ENCODE data around the gene FLYWCH2. TPM values are rescaled to one million over a fixed set of nuclear protein-coding genes. Genes with fewer than 3 reads are reported as not detected.
A peak's percentile ranks its signal among the peaks of the same experiment; 100 is the strongest.

Gene FLYWCH2, protein sequence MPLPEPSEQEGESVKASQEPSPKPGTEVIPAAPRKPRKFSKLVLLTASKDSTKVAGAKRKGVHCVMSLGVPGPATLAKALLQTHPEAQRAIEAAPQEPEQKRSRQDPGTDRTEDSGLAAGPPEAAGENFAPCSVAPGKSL
- polyA plus RNA-seq (2011; rRNA removed) = 22.4 and 37.5 TPM in 2 replicates
- polyA minus RNA-seq (2011; rRNA and poly(A)+ RNA removed) = 5.9 and 8.5 TPM in 2 replicates

DNA sequence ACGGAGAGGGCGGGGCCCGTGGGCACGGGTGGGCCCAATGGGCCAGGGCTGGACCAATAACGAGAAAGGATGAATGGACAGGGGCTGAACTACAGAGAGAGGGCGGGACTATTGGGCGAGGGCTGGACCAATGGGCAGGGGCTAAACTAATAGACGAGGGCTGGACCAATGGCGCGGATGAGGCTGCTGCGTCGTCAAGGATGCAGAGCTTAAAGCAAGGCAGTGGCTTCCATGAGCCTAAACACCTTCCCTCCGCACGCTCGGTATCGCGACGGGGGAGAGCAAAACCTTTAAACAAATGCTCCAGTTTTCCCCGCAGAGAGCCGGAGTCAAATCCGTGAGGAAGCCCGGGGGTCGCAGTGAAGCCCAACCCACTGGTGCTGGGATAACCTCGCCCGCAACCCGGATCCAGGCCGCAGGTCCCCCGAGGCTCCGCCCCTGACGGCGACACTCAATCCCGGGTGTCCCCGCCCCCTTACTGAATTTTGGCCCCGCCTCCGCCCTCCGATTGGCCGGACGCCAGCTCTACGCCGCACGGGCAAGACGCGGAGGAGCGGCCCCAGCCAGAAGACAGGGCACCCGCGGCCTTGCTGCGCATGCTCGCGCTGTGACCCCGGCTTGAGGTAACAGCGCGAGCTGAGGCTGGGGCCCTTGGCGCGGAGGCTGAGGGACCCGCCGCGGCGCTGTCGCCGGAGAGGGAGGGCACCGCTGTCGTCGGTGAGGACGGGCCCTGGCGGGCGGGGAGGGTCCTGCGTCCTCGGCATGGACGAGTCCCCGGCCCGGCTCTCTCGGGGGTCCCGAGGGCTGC, at the start of gene FLYWCH2:
Gene FLYWCH2 (plus strand): TSS at position 566 of the 808 bp plus-strand sequence. CDS start 13,235 bp downstream, outside the sequence.
- peak; percentile 96 for DNase-seq (ENCODE audit: low read depth, low spot score)
- Histone ChIP-seq H3K27ac (ENCODE audit: low read depth, low read length) (peak within 1 kb of the TSS; percentile 87), H3K27me3 (ENCODE audit: control insufficient read depth, insufficient read depth, low read length) (peaks cover 2% of the 10 kb centered on the region), H3K9me3 (ENCODE audit: control insufficient read depth, insufficient read depth, low read length) (peaks cover 9% of the 10 kb centered on the region), H3K4me3 (ENCODE audit: low read depth, low read length) (peak within 1 kb of the TSS; percentile 83)
- TF ChIP-seq, protein P1, sequence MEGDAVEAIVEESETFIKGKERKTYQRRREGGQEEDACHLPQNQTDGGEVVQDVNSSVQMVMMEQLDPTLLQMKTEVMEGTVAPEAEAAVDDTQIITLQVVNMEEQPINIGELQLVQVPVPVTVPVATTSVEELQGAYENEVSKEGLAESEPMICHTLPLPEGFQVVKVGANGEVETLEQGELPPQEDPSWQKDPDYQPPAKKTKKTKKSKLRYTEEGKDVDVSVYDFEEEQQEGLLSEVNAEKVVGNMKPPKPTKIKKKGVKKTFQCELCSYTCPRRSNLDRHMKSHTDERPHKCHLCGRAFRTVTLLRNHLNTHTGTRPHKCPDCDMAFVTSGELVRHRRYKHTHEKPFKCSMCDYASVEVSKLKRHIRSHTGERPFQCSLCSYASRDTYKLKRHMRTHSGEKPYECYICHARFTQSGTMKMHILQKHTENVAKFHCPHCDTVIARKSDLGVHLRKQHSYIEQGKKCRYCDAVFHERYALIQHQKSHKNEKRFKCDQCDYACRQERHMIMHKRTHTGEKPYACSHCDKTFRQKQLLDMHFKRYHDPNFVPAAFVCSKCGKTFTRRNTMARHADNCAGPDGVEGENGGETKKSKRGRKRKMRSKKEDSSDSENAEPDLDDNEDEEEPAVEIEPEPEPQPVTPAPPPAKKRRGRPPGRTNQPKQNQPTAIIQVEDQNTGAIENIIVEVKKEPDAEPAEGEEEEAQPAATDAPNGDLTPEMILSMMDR (IDR thresholded peaks at IDR 0.05; ENCODE audit: low read depth, low read length) = no peak
- ChIA-PET POLR2A (interaction anchor here (1.0 to 2.4 kb wide), 6 partner anchors 14 to 201 kb away, joined by 3 to 16 read pairs (median 8); partner anchors contain the start of genes FLYWCH1 and KCTD5), CTCF (interaction anchor here (0.6 to 1.6 kb wide), 6 partner anchors 15 to 149 kb away, joined by 3 to 11 read pairs (median 4); no protein-coding TSS in a partner anchor)

DNA sequence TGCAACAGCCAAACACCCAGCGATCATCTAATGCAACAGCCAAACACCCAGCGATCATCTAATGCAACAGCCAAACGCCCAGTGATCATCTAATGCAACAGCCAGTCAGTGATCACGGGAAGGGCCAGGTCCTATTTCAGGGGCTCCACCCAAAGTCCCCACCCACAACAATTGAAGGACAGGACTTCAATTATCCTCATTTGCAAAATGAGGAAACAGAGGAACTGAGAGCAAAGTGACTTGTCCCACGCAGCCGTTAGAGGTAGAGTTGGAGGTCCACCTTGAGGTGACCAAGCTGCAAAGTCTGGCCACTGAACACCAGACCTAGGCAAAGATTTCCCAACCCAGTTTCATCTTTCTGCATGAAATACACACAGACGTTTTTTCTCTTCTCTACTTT, 49.2 kb upstream of the FLYWCH2 start:
- DNase-seq (ENCODE audit: low read depth, low spot score) = no peak
- CTCF ChIA-PET = no interaction called here
- no peak overlapping the region for H3K27ac ChIP-seq (ENCODE audit: low read depth, low read length)
- H3K27me3 ChIP-seq (ENCODE audit: control insufficient read depth, insufficient read depth, low read length) = peaks cover 14% of the 10 kb centered on the region
- no peaks in the 10 kb centered on the region; the same call in 1 of the 2 replicates for H3K9me3 ChIP-seq (ENCODE audit: control insufficient read depth, insufficient read depth, low read length)
- POLR2A ChIA-PET = no interaction called here
- no peak overlapping the region for H3K4me3 ChIP-seq (ENCODE audit: low read depth, low read length)
- TF ChIP-seq, protein P1 (IDR thresholded peaks at IDR 0.05; ENCODE audit: low read depth, low read length) = no peak

DNA sequence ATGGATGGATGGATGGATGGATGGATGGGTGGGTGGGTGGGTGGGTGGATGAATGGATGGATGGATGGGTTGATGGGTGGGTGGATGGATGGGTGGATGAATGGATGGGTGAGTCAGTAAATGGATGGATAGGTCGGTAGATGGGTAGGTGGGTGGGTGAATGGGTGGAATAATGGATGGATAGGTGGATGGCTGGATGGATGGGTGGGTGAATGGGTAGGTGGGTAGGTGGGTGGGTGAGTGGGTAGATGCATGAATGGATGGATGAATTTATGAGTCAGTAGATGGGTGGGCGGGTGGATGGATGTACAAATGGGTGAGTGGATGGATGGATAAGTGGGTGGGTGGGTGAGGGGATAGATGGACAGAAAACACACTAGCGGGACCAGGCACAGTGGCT, 48.0 kb upstream of the FLYWCH2 start:
- ChIA-PET POLR2A (no interaction called here), CTCF (interaction anchor here (1.4 kb wide), 1 partner anchor 33 kb away, joined by 3 read pairs; no protein-coding TSS in a partner anchor)
- peak overlapping the region; percentile 85 for H3K27ac ChIP-seq (ENCODE audit: low read depth, low read length)

DNA sequence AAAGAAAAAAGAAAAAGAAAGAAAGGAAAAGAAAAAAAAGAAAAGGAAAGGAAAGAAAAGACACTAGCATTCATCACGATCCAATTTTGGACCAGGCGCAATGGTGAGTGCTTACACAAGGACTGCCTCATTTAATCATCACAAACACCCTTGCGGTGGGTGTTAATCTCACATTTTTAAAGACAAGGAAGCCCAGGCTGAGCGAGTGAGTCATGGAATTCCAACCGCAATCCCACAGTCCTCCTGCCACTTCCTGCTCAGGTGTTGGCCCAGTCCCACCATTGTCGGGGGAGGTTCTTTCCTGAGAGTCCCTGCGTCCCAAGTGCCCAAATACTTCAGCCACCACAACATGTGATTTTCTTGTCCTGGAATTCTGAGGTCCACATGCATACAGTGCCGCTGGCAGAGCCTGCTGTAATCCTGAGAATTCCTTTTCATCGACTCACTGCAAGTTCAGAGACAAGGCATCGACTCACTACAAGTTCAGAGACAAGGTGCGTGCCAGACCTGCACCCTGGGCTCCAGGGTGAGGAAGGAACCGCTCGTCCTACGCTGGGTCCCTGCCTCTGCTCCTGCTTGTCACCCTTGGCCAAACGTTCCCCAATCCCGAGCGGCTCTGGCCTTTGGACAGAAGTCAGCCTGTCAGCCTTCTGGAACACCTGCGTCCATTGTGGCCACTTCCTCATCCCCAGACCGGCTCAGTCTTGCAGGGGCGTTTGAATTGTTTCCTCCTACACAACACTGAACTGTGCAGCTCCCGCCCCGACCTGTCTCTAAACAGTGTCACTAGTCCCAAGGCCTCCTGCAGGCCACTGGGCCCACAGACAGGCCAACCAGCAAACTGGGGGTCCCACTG, 47.1 kb upstream of the FLYWCH2 start:
- peak overlapping the region; percentile 85 for H3K27ac ChIP-seq (ENCODE audit: low read depth, low read length)
- H3K27me3 ChIP-seq (ENCODE audit: control insufficient read depth, insufficient read depth, low read length) = no peaks in the 10 kb centered on the region
- no peaks in the 10 kb centered on the region; the same call in 1 of the 2 replicates for H3K9me3 ChIP-seq (ENCODE audit: control insufficient read depth, insufficient read depth, low read length)
- CTCF ChIA-PET = interaction anchor here (1.4 kb wide), 1 partner anchor 32 kb away, joined by 3 read pairs; no protein-coding TSS in a partner anchor
- TF ChIP-seq, protein P1 (IDR thresholded peaks at IDR 0.05; ENCODE audit: low read depth, low read length) = no peak
- POLR2A ChIA-PET = no interaction called here
- peak; percentile 79 for DNase-seq (ENCODE audit: low read depth, low spot score)
- H3K4me3 ChIP-seq (ENCODE audit: low read depth, low read length) = no peak overlapping the region

More for the DNA sequence above, 48.0 kb upstream of the FLYWCH2 start:
- no peak overlapping the region for H3K4me3 ChIP-seq (ENCODE audit: low read depth, low read length)
- TF ChIP-seq, protein P1 (IDR thresholded peaks at IDR 0.05; ENCODE audit: low read depth, low read length) = no peak
- DNase-seq (ENCODE audit: low read depth, low spot score) = no peak
- H3K9me3 ChIP-seq (ENCODE audit: control insufficient read depth, insufficient read depth, low read length) = no peaks in the 10 kb centered on the region; the same call in 1 of the 2 replicates
- H3K27me3 ChIP-seq (ENCODE audit: control insufficient read depth, insufficient read depth, low read length) = peaks cover 3% of the 10 kb centered on the region
